Type B pancreatic cell (in vitro differentiated cells): ENCODE results near the gene RPRD1B. TPM values are rescaled to one million over a fixed set of nuclear protein-coding genes. Genes with fewer than 3 reads are reported as not detected.

Source experiments
- DNase-seq: peaks from one replicate; pipeline ENCODE4 v3.0.0; 2021; ENCODE audit warnings: mixed read lengths; ENCODE audit not compliant: unreplicated experiment; ENCODE audit errors: extremely low spot score
- H3K27ac Mint-ChIP-seq: 2 replicates; pipeline ENCODE4 v1.8.0; 2021; ENCODE audit warnings: mild to moderate bottlenecking, mixed read lengths
- H3K27me3 Mint-ChIP-seq: 2 replicates; pipeline ENCODE4 v1.8.0; 2021; ENCODE audit warnings: mixed read lengths
- H3K36me3 Mint-ChIP-seq: 2 replicates; pipeline ENCODE4 v1.8.0; 2021; ENCODE audit warnings: mixed read lengths
- H3K4me1 Mint-ChIP-seq: one replicate; pipeline ENCODE4 v1.8.0; 2021; ENCODE audit warnings: mixed read lengths; ENCODE audit not compliant: unreplicated experiment
- H3K4me3 Mint-ChIP-seq: 2 replicates; pipeline ENCODE4 v1.8.0; 2021; ENCODE audit warnings: mild to moderate bottlenecking, mixed read lengths
- H3K9me3 Mint-ChIP-seq: 2 replicates; pipeline ENCODE4 v1.8.0; 2021; ENCODE audit warnings: mixed read lengths
- CTCF ChIP-seq: fragments of 200-600 bp; sonication (generic); conservative IDR thresholded peaks from 2 replicates; pipeline ENCODE4 v1.5.0; 2021; ENCODE audit warnings: antibody characterized with exemption, mild to moderate bottlenecking
- total RNA-seq: library from RNA; stranded (reverse); gene quantifications from 2 replicates; pipeline ENCODE4 v1.2.1, GENCODE V29; 2021; ENCODE audit warnings: low replicate concordance

The RPRD1B gene
- total RNA-seq, 1 donor from 2014 or later: 41.9 TPM

DNA sequence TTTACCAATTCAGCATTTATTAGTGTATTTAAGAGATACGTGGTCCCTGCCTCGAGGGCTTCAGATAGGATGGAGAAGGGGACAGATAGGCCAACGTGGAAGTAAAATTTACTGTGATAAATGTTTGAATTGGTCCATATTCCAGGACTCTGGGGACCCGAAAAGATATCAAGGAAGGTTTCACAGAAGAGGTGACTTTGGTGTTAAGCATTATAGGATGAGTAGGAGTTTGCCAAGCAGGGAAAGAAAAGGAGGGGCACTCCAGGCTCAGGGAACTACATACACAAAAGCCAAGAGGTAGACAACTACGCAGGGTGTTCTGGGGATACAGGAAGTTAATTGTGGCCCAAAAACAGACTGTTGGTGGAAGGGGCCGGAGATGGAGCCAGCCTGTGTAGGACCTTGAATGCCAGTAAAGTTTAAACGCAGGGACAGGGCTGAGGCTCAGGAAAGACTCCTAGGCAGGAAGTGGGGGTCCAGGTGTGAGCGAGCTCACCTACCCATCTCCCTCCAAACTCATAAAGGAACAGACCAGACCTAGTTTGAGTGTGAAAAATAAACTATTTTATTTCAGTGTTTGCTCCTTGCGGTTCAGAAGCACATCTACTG, 94.5 kb downstream of the RPRD1B start:
- no peaks in the 10 kb centered on the region for H3K9me3 Mint-ChIP-seq
- no peak overlapping the region for H3K4me3 Mint-ChIP-seq
- peaks cover 5% of the 10 kb centered on the region for H3K27me3 Mint-ChIP-seq
- no peak for TF ChIP-seq CTCF
- peaks cover 36% of the 10 kb centered on the region for H3K4me1 Mint-ChIP-seq
- H3K36me3 Mint-ChIP-seq: no peaks in the 10 kb centered on the region
- no peak for DNase-seq
- H3K27ac Mint-ChIP-seq: no peak overlapping the region

GRCh38 chr20:38128691-38129090, 95.1 kb downstream of the RPRD1B start:
- DNase-seq: no peak
- no peak for TF ChIP-seq CTCF
- Mint-ChIP-seq H3K9me3 (no peaks in the 10 kb centered on the region), H3K4me3 (no peak overlapping the region), H3K27ac (no peak overlapping the region), H3K4me1 (peaks cover 33% of the 10 kb centered on the region), H3K36me3 (no peaks in the 10 kb centered on the region), H3K27me3 (peaks cover 5% of the 10 kb centered on the region)

- DNase-seq: no peak
- Mint-ChIP-seq H3K27me3 (peaks cover 5% of the 10 kb centered on the region), H3K9me3 (no peaks in the 10 kb centered on the region), H3K4me1 (peaks cover 40% of the 10 kb centered on the region), H3K27ac (no peak overlapping the region), H3K4me3 (no peak overlapping the region), H3K36me3 (no peaks in the 10 kb centered on the region)
- TF ChIP-seq CTCF: no peak
Observed at GRCh38 chr20:38129248-38129865, 95.8 kb downstream of the RPRD1B start.

DNA sequence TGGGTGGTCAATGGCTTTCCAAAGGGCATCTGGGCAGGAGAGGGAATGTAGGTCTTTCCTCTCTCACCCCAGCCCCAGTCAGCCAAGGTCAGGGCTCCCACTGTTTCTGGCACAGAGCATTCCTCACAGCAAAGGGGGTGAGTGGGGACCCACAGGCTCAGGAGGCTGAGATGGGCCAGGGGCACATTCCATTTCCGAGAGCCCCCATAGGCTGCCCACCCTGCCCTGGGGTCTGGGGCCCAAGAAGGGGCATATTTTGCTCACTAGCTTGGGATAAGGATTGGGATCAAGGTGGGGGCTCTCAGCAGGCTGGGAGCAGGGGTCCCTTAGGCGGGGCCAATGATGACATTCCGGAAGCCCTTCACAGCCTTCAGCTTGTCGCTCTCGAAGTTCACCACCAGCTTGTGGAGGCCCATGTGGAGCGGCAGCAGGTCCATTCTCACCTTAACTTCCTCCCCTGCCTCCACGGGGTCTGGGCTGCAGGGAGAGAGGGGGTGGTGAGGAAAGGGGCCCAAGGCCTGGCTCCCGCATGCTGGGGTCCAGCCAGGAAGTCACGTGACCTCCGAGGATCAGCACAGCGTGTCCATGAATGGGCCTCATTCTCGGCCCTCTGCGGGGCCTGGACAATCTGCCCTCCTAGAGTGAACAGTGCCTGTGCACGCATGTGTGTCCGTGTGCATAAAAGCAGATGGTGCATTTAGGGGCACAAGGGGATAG, 96.5 kb downstream of the RPRD1B start:
- Mint-ChIP-seq H3K36me3 (no peaks in the 10 kb centered on the region), H3K9me3 (no peaks in the 10 kb centered on the region), H3K4me3 (no peak overlapping the region), H3K27me3 (peaks cover 5% of the 10 kb centered on the region), H3K27ac (no peak overlapping the region), H3K4me1 (peaks cover 46% of the 10 kb centered on the region)
- TF ChIP-seq CTCF: no peak
- DNase-seq: no peak

GRCh38 chr20:38130687-38131587, 97.4 kb downstream of the RPRD1B start:
- Mint-ChIP-seq H3K36me3 (no peaks in the 10 kb centered on the region), H3K4me3 (no peak overlapping the region), H3K9me3 (no peaks in the 10 kb centered on the region), H3K27ac (no peak overlapping the region), H3K4me1 (peaks cover 46% of the 10 kb centered on the region), H3K27me3 (peaks cover 5% of the 10 kb centered on the region)
- no peak for TF ChIP-seq CTCF
- DNase-seq: no peak
